LoVo (cell line): ENCODE results near the gene TYSND1.
"Not testable (repeated sequence)": the region's sequence is repeated elsewhere in the genome, so short reads cannot be mapped to it uniquely, and the experiment has no call there.

Experiments
- DNase-seq: peaks from one replicate; pipeline ENCODE4 v3.0.0-alpha.2; 2016; ENCODE audit warnings: low spot score

TYSND1 gene

GRCh38 chr10:70164163-70164562 lies 17.7 kb upstream of the TYSND1 start:
- DNase-seq, result no peak

GRCh38 chr10:70163448-70163847 lies 16.9 kb upstream of the TYSND1 start:
- no peak for DNase-seq

DNA sequence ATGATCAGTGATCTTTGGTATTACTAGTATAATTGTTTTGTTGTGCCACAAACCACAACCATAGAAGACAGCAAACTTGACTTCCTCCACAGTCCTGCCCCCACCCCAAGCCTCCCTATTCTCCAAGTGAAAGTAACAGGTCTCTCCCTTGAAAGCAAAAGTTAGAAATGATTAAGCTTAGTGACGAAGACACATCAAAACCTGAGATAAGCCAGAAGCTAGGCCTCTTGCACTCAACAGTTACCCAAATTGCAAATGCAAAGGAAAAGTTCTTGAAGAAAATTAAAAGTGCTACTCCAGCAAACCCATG lies 16.3 kb upstream of the TYSND1 start:
- no peak for DNase-seq

DNA sequence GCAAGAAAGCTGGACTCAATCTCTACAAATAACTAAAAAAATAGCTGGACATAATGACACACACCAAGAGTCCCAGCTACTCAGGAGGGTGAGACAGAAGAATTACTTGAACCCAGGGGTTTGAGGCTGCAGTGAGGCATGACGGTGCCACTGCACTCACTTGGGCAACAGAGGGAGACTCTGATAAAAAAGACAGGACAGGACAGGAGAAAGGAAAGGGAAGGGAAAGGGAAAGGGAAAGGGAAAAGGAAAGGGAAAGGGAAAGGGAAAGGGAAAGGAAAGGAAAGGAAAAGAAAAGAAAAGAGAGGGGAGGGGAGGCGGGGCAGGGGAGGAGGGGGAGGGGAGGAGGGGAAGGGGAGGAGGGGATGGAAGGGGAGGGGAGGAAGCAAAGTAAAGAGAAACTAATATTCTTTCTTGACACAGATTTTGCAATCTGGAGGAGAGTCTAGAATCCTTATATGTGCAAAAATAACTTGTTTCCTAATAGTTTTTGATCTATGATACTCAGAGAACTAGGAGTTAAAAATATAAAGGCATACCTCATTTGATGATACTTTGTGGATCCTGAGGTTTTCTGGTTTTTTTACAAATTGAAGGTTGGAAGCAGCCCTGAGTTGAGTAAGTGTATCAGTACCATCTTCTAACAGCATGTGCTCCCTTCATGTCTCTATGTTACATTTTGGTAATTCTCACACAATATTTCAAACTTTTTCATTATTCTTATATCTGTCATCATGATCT lies 15.8 kb upstream of the TYSND1 start:
- no peak for DNase-seq

GRCh38 chr10:70160798-70161197 lies 14.3 kb upstream of the TYSND1 start:
- DNase-seq, result no peak

DNA sequence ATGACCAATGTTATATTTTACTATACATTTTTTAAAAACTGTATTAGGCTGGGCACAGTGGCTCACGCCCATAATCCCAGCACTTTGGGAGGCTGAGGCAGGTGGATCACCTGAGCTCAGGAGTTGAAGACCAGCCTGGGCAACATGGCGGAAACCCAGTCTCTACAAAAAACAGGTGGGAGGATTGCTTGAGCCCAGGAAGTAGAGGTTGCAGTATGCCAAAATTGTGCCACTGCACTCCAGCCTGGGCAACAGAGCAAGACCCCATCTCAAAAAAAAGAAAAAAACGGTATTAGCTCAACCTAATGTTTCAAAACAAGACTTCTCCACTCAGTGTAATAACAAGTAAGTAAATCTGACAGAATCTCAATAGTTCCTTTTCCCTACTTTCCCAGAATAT lies 12.9 kb upstream of the TYSND1 start:
- not testable (repeated sequence) for DNase-seq

GRCh38 chr10:70158113-70158512 lies 11.6 kb upstream of the TYSND1 start:
- DNase-seq, result no peak

DNA sequence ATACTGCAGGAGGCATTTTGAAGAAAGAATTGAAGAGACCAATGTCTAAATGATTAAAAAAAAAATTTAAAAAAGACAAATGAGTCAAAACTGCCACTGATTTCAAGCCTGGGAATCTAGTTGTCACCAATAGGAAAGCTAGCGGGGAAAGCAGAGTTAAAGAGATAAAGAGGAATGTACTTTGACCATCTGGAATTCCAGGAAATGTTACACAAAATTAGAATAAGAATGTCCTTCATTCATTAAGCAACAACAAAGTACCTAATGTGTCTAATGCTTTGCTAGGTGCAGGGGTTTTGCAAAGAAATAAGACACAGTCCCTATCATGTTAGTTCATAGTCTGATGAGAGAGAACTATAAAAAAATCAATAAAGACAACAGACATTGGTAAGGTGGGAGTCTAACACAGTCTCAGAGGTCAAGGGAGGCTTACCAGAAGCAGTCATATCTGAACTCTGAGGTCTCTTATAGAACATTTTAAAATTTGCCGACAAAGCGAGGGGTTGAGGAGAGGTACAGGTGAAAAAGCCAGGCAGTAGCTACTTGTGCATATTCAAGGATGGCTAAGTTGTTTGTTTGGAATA lies 8.8 kb upstream of the TYSND1 start:
- no peak for DNase-seq

DNA sequence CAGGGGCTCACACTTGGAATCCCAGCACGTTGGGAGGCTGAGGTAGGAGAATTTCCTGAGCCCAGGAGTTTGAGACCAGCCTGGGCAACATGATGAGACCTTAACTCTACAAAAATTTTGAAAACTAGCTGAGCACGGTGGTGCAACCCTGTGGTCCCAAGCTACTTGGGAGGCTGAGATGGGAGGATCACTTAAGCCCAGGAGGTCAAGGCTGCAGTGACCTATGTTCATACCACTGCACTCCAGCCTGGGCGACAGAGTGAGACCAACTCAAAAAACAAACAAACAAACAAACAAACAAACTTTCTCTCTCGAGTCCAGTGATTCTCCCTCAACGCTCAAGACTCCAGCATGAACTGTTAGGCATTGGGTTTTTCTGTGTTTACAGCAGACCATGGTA lies 2.0 kb upstream of the TYSND1 start:
- DNase-seq, result no peak

DNA sequence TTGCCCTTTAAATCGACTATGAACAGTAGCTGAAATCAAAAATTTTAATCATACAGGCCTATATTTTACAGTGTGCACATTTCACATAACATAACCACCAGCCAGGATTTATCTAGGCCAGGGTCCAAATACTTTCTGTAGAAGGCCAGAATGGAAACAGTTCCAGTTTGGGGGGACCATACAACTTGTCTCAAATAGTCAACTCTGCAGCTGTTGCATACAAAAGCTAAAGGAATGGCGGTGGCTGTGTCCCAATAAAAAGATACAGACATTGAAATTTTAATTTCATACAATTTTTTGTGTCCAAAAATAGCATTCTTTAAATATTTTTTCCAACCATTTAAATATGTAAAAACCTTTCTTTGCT lies 742 bp upstream of the TYSND1 start:
- no peak for DNase-seq

- peak; percentile 60 for DNase-seq
These were observed 623 bp downstream of the TYSND1 start for GRCh38 chr10:70145666-70146488.

DNA sequence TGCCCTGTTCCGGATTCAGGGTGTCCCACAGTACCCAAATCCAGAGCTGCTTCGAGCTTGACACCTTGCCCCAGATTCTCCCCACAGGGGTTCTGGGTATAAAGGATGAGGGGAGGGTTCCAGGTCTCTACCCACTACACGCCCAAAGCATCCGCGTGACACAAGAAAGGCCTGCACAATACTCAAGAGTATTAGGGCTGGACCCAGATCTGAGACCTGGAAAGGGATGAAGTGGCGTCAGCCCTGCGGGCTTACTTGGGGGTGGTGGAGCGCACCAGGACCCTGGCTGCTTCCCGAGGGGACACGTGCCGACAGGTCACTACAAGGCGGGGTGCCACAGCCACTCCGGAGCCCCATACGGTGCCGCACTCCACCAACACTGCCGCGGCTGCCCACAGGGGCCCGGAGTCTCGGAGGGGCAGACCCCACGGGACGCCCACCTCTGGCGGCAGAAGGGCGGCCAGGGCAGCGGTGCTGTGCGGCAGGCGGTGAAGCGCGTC lies 1.3 kb downstream of the TYSND1 start:
- peak; percentile 7 for DNase-seq

DNA sequence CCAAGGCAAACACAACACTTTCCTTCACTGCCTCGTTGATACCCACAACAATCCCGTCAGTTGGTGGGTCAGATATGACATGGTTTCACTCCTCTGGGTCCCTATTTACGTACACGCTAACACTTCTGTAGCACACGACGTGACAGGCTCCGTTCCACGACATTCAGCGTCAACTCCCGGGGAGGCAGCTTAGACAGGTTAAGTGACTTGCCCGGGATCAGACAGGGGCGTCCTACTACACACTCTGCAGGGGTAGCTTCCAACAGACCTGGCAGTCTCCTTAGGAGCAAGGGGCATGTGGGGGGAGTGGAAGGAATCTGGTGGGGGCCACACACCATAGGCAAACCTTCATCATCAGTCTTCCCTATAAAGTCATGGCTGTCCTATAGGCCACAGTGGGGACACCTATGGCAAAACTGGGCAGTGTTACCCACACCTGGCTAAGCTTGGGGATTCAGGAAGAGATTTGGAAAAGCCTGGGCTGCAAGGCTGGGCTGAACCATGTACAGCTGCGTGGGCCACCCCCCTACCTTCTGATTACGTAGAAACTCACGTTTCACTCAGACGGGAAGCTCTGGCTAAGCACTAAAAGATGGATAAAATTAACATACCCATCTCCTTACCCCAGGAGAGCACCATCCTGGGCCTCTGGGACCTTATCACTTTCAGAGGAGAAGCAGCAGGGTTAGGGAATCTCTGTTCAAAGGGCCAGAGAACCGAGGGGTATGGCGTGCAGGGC lies 2.0 kb downstream of the TYSND1 start:
- no peak for DNase-seq

DNA sequence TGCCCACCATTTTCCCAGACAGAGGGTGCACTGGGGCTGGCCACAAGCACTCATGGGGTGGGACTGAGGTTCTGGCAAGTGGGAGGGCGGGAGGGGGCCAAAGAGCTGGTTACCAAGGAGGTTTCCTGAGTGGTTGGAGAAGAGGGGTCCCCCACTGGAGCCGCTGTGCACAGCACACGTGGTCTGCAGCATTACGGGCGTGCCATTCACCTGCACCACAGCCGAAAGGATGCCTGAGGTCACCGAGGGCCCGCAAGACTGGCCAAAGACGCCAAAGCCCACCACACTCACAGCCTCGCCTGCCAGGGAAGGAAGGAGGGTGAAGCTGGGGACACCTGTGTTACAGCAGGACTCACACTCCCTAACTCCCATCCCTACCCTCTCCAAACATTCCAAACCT lies 3.9 kb downstream of the TYSND1 start:
- DNase-seq, result no peak

DNA sequence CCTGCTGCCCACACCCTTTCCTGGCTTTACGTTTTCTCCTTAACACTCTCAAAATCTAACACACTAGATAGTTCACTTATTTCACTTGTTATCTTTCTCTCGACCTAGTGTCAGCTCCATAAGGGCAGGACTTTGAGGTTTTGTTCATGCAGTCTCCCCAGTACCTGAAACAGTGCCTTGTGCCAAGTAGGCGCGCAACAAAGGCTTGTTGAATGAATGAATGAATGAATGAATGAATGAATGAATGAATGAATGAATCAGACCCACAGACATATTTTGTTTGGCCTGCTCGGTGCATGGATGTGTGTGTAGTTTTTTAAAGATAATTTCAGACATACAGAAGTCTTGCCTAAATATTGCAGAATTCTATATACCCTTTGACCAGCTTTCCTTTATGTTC lies 6.2 kb downstream of the TYSND1 start:
- DNase-seq, result no peak

GRCh38 chr10:70139997-70140250 lies 6.6 kb downstream of the TYSND1 start:
- DNase-seq, result no peak

GRCh38 chr10:70139151-70139996 lies 7.1 kb downstream of the TYSND1 start:
- no peak for DNase-seq

DNA sequence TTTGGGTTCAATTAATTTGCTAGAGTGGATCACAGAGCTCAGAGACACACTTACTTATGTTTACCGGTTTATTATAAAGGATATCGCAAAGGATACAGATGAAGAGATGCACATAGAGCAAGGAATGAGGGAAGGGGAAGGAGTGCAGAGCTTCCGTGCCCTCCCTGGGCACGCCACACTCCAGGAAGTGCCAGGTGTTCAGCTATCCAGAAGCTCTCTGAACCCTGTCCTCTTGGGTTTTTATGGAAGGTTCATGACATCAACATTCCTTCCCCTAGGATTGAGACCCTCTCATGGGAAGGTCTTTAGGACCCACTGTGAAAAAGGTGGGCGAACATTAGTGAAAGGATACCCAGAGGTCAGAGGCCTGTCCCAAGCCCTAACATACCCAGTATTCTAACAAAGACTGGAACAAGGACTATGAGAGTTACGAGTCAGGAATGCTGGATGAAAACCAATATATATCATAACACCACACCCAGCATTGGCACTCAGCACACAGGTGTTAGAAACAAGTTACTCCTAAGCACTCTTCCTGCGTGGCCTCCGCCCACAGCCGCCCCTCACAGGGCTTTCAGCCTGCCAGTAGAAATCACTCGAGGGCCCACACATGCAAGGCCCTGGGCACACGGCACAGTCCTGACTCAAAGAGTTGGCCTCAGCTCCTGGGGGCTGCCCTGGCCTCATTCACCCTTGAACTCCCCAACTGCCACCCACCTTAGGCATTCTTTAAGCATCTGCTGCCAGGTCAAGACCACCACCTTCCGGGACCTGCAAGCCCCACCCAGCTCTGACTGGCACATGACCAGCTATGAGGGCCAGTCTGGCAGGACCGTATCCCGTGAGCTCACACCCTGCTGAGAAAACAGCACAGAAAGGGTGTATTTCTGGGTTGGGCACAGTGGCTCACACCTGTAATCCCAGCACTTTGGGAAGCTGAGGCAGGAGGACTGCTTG lies 8.3 kb downstream of the TYSND1 start:
- DNase-seq, result peak; percentile 77

DNA sequence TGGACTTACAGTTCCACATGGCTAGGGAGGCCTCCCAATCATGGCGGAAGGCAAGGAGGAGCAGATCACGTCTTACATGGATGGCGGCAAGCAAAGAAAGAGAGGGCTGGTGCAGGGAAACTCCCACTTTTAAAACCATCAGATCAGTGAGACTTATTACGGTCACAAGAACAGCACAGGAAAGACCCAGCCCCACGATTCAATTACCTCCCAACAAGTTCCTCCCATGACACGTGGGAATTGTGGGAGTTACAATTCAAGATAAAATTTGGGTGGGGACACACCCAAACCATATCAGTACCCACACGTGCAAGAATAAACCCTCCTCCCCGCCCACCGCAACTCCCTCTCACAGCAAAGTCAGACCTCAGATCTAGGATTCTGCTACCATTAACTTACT lies 9.4 kb downstream of the TYSND1 start:
- no peak for DNase-seq

GRCh38 chr10:70135684-70136083 lies 10.8 kb downstream of the TYSND1 start:
- DNase-seq, result no peak

DNA sequence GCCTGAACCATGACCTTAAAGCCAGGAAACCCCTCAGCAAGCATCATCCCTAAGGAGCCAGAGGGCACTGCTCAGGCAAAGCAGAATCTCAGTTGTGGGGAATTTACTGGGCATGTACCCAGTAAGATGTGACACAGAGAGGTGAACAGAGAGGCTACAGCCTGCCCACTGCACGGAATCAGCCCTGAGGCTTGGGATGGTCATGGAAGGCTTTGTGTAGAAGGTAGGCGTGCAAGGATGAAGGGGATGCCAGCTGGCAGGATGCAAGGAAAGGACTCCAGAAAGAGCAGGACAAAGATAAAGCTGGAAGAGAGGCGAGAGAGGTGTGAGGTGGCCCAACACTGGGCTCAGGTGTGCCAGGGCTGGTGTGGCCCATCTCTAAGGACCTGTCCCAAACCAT lies 11.5 kb downstream of the TYSND1 start:
- no peak for DNase-seq
